ENCODE results near the gene BCHE. TPM values are rescaled to one million over a fixed set of nuclear protein-coding genes. Genes with fewer than 3 reads are reported as not detected.

BCHE gene
- total and polyA plus RNA-seq, 2 experiments from 2014 or later, result 4.1 to 9.5 TPM

- WGBS (ENCODE audit: low lambda C conversion rate, missing lambda C conversion rate), result 86% methylated on average over 1 of the region's 1 CpG
- H3K4me1 ChIP-seq (ENCODE audit: insufficient read depth), result no peaks in the 10 kb centered on the region
Measured at GRCh38 chr3:165754219-165755007, 82.8 kb downstream of the BCHE start.

GRCh38 chr3:165753560-165753959 lies 83.7 kb downstream of the BCHE start:
- Histone ChIP-seq H3K4me1 (ENCODE audit: insufficient read depth) (no peaks in the 10 kb centered on the region), H2AFZ (no peak overlapping the region), H3K36me3 (replicated peaks; ENCODE audit: insufficient read depth, low read depth) (no peaks in the 10 kb centered on the region), H3K27me3 (no peaks in the 10 kb centered on the region), H4K20me1 (ENCODE audit: insufficient read depth, poor library complexity, severe bottlenecking) (no peaks in the 10 kb centered on the region), H3K4me2 (no peak overlapping the region), H3K9me3 (ENCODE audit: low read depth) (no peaks in the 10 kb centered on the region), H3K9me2 (replicated peaks; ENCODE audit: insufficient read depth) (no peaks in the 10 kb centered on the region), H3K79me2 (no peaks in the 10 kb centered on the region), H3K27ac (no peak overlapping the region), H3K4me3 (no peak overlapping the region)
- no peak for DNase-seq (ENCODE audit: low spot score)
- TF ChIP-seq CTCF (IDR thresholded peaks at IDR 0.05; ENCODE audit: poor library complexity) (no peak), EZH2 (IDR thresholded peaks at IDR 0.05; ENCODE audit: borderline replicate concordance) (no peak), EZH2phosphoT487 (IDR thresholded peaks at IDR 0.05; ENCODE audit: low read depth, severe bottlenecking, unreplicated experiment) (no peak)

More at GRCh38 chr3:165754219-165755007, 82.8 kb downstream of the BCHE start:
- Histone ChIP-seq H3K4me2 (no peak overlapping the region), H3K36me3 (replicated peaks; ENCODE audit: insufficient read depth, low read depth) (no peaks in the 10 kb centered on the region), H3K27ac (no peak overlapping the region), H3K4me3 (no peak overlapping the region), H2AFZ (no peak overlapping the region), H3K9me2 (replicated peaks; ENCODE audit: insufficient read depth) (no peaks in the 10 kb centered on the region), H4K20me1 (ENCODE audit: insufficient read depth, poor library complexity, severe bottlenecking) (no peaks in the 10 kb centered on the region), H3K9me3 (ENCODE audit: low read depth) (no peaks in the 10 kb centered on the region), H3K27me3 (no peaks in the 10 kb centered on the region), H3K79me2 (no peaks in the 10 kb centered on the region)
- DNase-seq (ENCODE audit: low spot score), result no peak
- TF ChIP-seq EZH2phosphoT487 (IDR thresholded peaks at IDR 0.05; ENCODE audit: low read depth, severe bottlenecking, unreplicated experiment) (no peak), CTCF (IDR thresholded peaks at IDR 0.05; ENCODE audit: poor library complexity) (no peak), EZH2 (IDR thresholded peaks at IDR 0.05; ENCODE audit: borderline replicate concordance) (no peak)

GRCh38 chr3:165751637-165752036 lies 85.6 kb downstream of the BCHE start:
- Histone ChIP-seq H3K9me3 (ENCODE audit: low read depth) (no peaks in the 10 kb centered on the region), H3K79me2 (no peaks in the 10 kb centered on the region), H2AFZ (no peak overlapping the region), H4K20me1 (ENCODE audit: insufficient read depth, poor library complexity, severe bottlenecking) (no peaks in the 10 kb centered on the region), H3K4me2 (no peak overlapping the region), H3K27me3 (no peaks in the 10 kb centered on the region), H3K36me3 (replicated peaks; ENCODE audit: insufficient read depth, low read depth) (no peaks in the 10 kb centered on the region), H3K27ac (no peak overlapping the region), H3K9me2 (replicated peaks; ENCODE audit: insufficient read depth) (no peaks in the 10 kb centered on the region), H3K4me3 (no peak overlapping the region), H3K4me1 (ENCODE audit: insufficient read depth) (no peaks in the 10 kb centered on the region)
- TF ChIP-seq CTCF (IDR thresholded peaks at IDR 0.05; ENCODE audit: poor library complexity) (no peak), EZH2phosphoT487 (IDR thresholded peaks at IDR 0.05; ENCODE audit: low read depth, severe bottlenecking, unreplicated experiment) (no peak)
- no peak for DNase-seq (ENCODE audit: low spot score)
- 78% methylated on average over 7 of the region's 7 CpGs for WGBS (ENCODE audit: low lambda C conversion rate, missing lambda C conversion rate)

All from hepatocyte (in vitro differentiated cells).